ENCODE data around the gene MAP3K3.

The MAP3K3 gene

GRCh38 chr17:63621684-63622573 lies at the start of gene MAP3K3:
MAP3K3 (plus strand) TSS chr17:63622417; CDS start chr17:63622760, 343 bp downstream.
- peak; percentile 100 for DNase-seq

GRCh38 chr17:63573634-63574033 lies 48.6 kb upstream of the MAP3K3 start:
- no peak for DNase-seq

GRCh38 chr17:63578027-63578768 lies 44.0 kb upstream of the MAP3K3 start:
- no peak for DNase-seq

- DNase-seq, result no peak
Observed at GRCh38 chr17:63578769-63579111, 43.5 kb upstream of the MAP3K3 start.

- DNase-seq, result no peak
Observed at GRCh38 chr17:63579633-63580032, 42.6 kb upstream of the MAP3K3 start.

- no peak for DNase-seq
Observed at GRCh38 chr17:63587770-63588169, 34.4 kb upstream of the MAP3K3 start.

GRCh38 chr17:63588797-63589196 lies 33.4 kb upstream of the MAP3K3 start:
- no peak for DNase-seq

GRCh38 chr17:63589646-63590045 lies 32.6 kb upstream of the MAP3K3 start:
- DNase-seq, result no peak

GRCh38 chr17:63592797-63593196 lies 29.4 kb upstream of the MAP3K3 start:
- DNase-seq, result no peak

GRCh38 chr17:63595132-63595531 lies 27.1 kb upstream of the MAP3K3 start:
- no peak for DNase-seq

GRCh38 chr17:63596856-63597586 lies 25.2 kb upstream of the MAP3K3 start:
- no peak for DNase-seq

GRCh38 chr17:63598281-63598680 lies 23.9 kb upstream of the MAP3K3 start:
- DNase-seq, result no peak

- DNase-seq, result peak; percentile 84
Observed at GRCh38 chr17:63600569-63601438, 21.4 kb upstream of the MAP3K3 start, which contains the start of gene TACO1. TACO1 (plus strand) TSS chr17:63600895; CDS start chr17:63601084, 189 bp downstream.

GRCh38 chr17:63601439-63602371 lies 20.5 kb upstream of the MAP3K3 start:
- no peak for DNase-seq

- no peak for DNase-seq
Observed at GRCh38 chr17:63609816-63610573, 12.2 kb upstream of the MAP3K3 start.

- no peak for DNase-seq
Observed at GRCh38 chr17:63610854-63611253, 11.4 kb upstream of the MAP3K3 start.

- DNase-seq, result no peak
Observed at GRCh38 chr17:63611354-63611753, 10.9 kb upstream of the MAP3K3 start.

- no peak for DNase-seq
Observed at GRCh38 chr17:63613663-63614062, 8.6 kb upstream of the MAP3K3 start.

GRCh38 chr17:63621229-63621683 lies 961 bp upstream of the MAP3K3 start:
- no peak for DNase-seq
